PFSK-1 (cell line): Measurements from ENCODE around the gene CYFIP2.

Source experiments
- FOXP2 ChIP-seq: optimal IDR thresholded peaks from 2 replicates; pipeline ENCODE3; 2011; ENCODE audit warnings: borderline replicate concordance, control low read depth, inconsistent platforms; ENCODE audit not compliant: insufficient read depth; ENCODE audit errors: extremely low read length, extremely low read depth
- POLR2AphosphoS5 ChIP-seq: IDR thresholded peaks from 2 replicates; pipeline ENCODE4 v1.6.1; 2012; ENCODE audit warnings: low read depth, mild to moderate bottlenecking, control low read depth, low read length, moderate library complexity
- SIN3A ChIP-seq: IDR thresholded peaks from 2 replicates; pipeline ENCODE4 v1.6.1; 2012; ENCODE audit warnings: mild to moderate bottlenecking, low read length, moderate library complexity, borderline replicate concordance; ENCODE audit not compliant: insufficient read depth
- TAF1 ChIP-seq: IDR thresholded peaks from 2 replicates; pipeline ENCODE4 v1.6.1; 2012; ENCODE audit warnings: low read length, control low read depth, borderline replicate concordance; ENCODE audit not compliant: insufficient read depth
- TF ChIP-seq, protein P1 (sequence below), 2 experiments: IDR thresholded peaks; 2 replicates each; pipeline versions ENCODE4 v1.6.1 to v1.8.0; 2011 to 2012; ENCODE audit warnings: low read depth in 2 of 2, low read length in 2 of 2, control low read depth in 1 of 2, inconsistent platforms in 1 of 2, mild to moderate bottlenecking in 1 of 2, moderate library complexity in 1 of 2; ENCODE audit not compliant: insufficient read depth in 1 of 2

CYFIP2 gene

GRCh38 chr5:157431544-157432200, 165.7 kb downstream of the CYFIP2 start:
- TF ChIP-seq SIN3A, result no peak
- no peak for TF ChIP-seq TAF1
- TF ChIP-seq POLR2AphosphoS5, result no peak
- no peak for TF ChIP-seq FOXP2
- TF ChIP-seq, protein P1, sequence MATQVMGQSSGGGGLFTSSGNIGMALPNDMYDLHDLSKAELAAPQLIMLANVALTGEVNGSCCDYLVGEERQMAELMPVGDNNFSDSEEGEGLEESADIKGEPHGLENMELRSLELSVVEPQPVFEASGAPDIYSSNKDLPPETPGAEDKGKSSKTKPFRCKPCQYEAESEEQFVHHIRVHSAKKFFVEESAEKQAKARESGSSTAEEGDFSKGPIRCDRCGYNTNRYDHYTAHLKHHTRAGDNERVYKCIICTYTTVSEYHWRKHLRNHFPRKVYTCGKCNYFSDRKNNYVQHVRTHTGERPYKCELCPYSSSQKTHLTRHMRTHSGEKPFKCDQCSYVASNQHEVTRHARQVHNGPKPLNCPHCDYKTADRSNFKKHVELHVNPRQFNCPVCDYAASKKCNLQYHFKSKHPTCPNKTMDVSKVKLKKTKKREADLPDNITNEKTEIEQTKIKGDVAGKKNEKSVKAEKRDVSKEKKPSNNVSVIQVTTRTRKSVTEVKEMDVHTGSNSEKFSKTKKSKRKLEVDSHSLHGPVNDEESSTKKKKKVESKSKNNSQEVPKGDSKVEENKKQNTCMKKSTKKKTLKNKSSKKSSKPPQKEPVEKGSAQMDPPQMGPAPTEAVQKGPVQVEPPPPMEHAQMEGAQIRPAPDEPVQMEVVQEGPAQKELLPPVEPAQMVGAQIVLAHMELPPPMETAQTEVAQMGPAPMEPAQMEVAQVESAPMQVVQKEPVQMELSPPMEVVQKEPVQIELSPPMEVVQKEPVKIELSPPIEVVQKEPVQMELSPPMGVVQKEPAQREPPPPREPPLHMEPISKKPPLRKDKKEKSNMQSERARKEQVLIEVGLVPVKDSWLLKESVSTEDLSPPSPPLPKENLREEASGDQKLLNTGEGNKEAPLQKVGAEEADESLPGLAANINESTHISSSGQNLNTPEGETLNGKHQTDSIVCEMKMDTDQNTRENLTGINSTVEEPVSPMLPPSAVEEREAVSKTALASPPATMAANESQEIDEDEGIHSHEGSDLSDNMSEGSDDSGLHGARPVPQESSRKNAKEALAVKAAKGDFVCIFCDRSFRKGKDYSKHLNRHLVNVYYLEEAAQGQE (IDR thresholded peaks at IDR 0.05; ENCODE audit: insufficient read depth in 1 of 2, low read depth in 2 of 2, low read length in 2 of 2), result no peak

- TF ChIP-seq, protein P1 (IDR thresholded peaks at IDR 0.05; ENCODE audit: insufficient read depth in 1 of 2, low read depth in 2 of 2, low read length in 2 of 2), result no peak
- TF ChIP-seq FOXP2 (no peak), TAF1 (no peak), SIN3A (no peak), POLR2AphosphoS5 (no peak)
Observed at GRCh38 chr5:157434096-157434495, 168.2 kb downstream of the CYFIP2 start.

DNA sequence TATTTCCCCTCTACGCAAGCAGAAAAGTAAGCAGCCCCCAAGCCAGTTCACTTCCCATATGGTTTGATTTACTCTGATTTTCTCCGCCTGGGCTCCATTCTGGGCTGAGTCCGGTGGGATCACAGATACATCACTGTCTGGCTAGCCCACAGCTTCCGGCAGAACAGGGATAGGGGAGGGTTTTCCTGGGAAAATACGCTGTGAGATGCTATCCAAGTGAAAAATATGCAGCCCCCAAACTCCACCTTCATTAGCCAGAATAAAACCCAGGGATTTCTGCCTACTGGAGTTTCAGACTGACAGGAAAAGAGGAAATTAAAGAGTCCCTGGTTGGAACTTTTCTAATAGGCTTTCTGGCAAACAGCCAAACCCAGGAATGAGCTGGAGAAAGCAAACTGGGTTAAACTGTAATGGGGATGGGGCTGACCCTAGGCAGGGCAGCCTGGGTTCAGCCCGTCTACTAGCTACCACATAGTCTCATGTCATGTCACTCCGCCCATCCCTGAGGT, 177.2 kb downstream of the CYFIP2 start:
- TF ChIP-seq, protein P1 (IDR thresholded peaks at IDR 0.05; ENCODE audit: insufficient read depth in 1 of 2, low read depth in 2 of 2, low read length in 2 of 2), result peak in 1 of 2 experiments; percentile 21; a peak in 1 of 4 replicates
- TF ChIP-seq TAF1 (no peak), SIN3A (no peak), POLR2AphosphoS5 (no peak), FOXP2 (no peak)

DNA sequence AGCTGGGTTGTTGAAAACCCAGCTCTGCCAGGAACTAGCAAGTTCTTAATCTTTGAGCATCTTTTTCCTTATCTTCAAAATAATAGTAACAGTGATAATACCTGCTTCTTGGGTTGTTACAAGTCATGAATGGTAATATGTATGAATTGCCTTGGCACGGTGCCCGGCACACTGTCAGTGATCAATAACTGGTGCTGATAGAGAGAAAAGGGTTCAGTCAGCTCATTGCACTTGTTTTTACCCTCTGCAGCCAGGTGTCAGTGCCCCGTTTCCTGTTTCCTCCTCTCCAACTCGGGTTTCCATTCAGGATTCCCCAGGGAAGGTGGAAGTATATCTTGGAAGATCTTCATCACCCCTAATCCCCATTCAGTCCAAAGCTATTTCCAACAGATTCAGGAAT, 178.3 kb downstream of the CYFIP2 start:
- TF ChIP-seq, protein P1 (IDR thresholded peaks at IDR 0.05; ENCODE audit: insufficient read depth in 1 of 2, low read depth in 2 of 2, low read length in 2 of 2), result no peak
- TF ChIP-seq TAF1, result no peak
- no peak for TF ChIP-seq FOXP2
- no peak for TF ChIP-seq POLR2AphosphoS5
- no peak for TF ChIP-seq SIN3A
